NK-92 treated with Interleukin-12 subunit alpha and Interleukin-12 subunit beta, amount 100 ng/mL, for 24 hours (cell line): ENCODE measurements around the gene ECHDC3.
A peak's percentile ranks its signal among the peaks of the same experiment; 100 is the strongest.
"Not testable (repeated sequence)": the region's sequence is repeated elsewhere in the genome, so short reads cannot be mapped to it uniquely, and the experiment has no call there.

Source experiments
- DNase-seq: peaks from one replicate; lab custom pipeline; 2025; lab: John Stamatoyannopoulos, UW

Gene ECHDC3, protein sequence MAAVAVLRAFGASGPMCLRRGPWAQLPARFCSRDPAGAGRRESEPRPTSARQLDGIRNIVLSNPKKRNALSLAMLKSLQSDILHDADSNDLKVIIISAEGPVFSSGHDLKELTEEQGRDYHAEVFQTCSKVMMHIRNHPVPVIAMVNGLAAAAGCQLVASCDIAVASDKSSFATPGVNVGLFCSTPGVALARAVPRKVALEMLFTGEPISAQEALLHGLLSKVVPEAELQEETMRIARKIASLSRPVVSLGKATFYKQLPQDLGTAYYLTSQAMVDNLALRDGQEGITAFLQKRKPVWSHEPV

DNA sequence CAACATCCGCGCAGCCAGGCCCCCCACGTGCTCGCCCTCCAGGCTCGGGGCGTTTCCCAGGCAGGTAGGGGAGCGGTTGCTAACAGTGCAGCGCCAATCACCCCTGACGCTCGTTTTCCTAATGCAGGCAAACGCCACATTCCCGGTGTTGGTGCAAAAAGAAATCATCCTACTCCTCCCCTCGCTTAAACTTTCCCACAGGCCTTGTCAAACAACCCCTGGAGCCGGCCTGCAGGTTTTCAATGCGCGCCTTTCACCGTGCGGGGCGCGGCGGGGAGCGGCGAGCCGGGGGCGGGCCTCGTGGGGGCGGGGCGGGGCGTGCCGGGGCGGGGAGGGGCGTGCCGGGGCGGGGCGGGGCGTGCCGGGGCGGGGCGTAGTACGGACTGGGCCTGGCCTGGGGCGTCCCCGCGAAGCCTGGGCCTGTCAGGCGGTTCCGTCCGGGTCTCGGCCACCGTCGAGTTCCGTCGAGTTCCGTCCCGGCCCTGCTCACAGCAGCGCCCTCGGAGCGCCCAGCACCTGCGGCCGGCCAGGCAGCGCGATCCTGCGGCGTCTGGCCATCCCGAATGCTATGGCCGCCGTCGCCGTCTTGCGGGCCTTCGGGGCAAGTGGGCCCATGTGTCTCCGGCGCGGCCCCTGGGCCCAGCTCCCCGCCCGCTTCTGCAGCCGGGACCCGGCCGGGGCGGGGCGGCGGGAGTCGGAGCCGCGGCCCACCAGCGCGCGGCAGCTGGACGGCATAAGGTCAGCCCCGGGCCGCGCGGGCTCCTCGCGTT, at the start of gene ECHDC3:
Gene ECHDC3, plus strand, starts transcription at position 374 of the 770 bp plus-strand sequence. Its CDS starts 195 bp downstream, at position 569.
- DNase-seq, result no peak

DNA sequence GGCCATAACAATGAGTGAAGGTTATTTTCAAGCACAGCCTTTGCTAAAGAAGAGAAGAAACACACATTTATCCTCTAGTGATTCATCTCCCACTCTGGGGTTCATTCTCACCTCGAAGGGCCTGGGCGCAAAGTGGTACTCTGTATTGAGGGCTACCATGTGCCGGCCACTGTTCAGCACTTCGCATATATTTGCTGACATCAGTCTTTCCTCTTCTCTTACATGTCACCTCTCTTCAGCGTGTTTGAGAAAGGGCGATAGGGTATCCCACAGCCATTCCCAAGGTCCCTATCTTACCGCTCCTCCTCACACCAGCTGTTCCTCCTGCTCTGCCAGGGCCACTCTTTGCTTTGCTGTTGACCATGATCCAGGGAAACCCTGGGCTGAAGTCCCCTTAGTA, 48.8 kb upstream of the ECHDC3 start:
- no peak for DNase-seq

DNA sequence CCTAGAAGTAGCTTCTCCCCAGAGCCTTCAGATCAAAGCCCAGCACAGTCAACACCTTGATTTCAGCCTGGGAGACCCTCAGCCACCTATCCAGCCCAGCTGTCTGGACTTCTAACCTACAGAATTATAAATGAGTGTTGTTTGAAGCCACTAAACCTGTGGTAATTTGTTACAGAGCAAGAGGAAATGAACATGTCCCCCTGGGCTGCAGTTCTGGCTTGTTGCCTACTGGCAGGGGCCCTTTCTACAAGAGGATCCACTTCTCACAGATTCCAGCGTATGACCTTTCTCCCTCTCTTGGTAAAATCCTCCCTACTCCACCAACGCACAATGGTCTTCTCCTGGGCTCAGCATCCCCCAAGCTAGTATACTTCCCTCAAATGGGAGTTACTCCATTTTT, 46.4 kb upstream of the ECHDC3 start:
- DNase-seq, result no peak

DNA sequence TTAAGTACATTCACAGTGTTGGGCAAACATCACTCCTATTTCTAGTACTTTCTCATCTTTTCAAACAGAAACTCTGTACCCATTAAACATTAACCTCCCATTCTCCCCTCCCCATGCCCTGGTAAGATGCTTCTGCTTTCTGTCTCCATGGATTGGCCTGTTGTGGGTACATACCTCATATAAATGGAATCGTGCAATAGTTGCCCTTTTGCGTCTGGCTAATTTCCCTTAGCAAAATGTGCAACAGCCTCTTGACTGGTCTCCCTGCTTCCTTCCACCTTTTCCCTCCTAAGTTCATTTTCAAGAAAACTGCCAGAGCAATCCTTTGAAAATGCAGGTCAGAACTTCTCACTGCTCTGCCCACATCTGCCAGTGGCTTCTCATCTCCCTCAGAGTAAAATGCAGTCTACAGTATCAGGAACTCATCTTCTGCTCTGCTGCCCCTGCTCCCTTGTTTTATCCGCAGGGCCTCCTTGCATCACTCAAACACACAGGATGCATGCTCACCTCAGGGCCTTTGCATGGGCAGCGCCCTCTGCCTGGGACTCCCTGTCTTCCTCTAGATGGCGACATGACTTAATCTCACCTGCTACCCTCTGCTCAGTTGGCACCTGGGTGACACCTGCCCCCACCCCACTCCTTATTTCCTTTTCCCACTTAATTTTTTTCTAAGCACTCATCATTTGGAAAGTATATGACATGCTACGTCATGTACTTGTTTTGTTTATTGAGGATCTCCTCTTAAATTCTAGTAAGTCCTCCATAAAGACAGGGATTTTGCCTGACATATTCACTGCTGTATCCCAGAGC, 44.3 kb upstream of the ECHDC3 start:
- DNase-seq, result peak; percentile 48

DNA sequence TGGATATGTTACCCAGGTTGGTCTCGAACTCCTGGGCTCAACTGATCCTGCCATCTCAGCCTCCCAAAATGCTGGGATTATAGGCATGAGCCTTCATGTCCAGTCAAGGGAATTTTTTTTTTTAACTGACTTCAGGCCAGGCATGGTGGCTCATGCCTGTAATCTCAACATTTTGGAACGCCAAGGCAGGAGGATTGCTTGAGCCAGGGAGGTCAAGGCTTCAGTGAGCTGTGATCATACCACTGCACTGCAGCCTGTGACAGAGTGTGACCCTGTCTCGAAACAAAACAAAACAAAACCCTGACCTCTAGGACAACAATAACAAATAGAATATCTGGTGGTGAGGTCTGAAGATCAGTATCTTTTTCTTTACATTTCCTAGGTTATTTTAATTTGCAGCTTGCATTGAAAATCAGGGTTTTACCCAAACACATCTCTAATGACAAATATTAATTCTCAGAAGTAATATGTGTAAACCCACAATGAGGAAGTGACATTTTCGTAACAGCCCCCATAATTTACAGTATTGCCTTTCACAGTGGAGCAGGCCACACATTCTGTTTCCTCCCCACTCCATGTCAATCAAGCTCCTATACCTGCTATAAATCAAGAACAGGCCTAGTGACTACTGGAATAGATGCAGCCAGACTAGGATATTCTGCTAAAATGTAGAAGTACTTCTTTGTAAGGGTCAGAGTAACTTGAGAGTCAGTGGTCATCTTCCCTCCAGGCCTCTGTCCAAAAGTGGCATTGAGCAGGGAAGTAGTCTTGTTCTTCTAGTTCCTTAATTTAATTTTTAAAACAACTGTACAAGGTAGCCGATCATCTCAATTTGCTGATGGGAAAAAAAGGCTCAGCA, 43.3 kb upstream of the ECHDC3 start:
- DNase-seq, result no peak

DNA sequence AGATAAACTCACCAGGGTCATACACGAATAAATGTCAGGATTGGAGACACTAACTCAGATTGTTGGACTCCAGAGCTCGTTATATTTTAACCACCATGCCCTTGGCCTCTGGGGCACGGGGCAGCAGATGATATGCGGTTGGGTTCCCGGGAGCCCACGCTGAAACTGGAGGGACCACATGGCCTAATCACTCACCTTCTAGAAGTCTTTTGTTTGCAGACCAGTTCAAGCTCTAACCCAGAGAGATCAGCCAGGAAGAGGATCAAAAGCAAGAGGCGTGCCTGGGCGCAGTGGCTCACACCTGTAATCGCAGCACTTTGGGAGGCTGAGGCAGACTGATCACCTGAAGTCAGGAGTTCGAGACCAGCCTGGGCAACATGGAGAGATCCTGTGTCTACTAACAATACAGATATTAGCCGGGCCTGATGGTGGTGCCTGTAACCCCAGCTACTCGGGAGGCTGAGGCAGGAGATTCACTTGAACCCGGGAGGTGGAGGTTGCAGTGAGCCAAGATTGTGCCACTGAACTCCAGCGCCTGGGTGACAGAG, 42.6 kb upstream of the ECHDC3 start:
- DNase-seq, result no peak

DNA sequence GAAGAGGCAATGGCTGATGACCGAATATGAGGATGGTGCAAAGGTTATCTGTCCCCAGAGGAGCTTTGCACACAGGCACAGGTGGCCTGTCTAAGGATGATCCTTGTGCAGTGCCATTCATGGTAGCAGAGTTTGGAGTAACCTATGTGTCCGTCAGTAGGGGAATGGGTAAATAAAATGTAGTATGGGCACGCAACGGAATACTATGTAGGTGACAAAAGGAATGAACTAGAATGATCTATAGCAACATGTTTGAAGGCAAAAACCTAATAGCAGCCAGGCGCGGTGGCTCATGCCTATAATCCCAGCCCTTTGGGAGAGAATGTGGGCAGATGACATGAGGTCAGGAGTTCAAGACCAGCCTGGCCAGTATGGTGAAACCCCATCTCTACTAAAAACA, 41.6 kb upstream of the ECHDC3 start:
- DNase-seq, result no peak

DNA sequence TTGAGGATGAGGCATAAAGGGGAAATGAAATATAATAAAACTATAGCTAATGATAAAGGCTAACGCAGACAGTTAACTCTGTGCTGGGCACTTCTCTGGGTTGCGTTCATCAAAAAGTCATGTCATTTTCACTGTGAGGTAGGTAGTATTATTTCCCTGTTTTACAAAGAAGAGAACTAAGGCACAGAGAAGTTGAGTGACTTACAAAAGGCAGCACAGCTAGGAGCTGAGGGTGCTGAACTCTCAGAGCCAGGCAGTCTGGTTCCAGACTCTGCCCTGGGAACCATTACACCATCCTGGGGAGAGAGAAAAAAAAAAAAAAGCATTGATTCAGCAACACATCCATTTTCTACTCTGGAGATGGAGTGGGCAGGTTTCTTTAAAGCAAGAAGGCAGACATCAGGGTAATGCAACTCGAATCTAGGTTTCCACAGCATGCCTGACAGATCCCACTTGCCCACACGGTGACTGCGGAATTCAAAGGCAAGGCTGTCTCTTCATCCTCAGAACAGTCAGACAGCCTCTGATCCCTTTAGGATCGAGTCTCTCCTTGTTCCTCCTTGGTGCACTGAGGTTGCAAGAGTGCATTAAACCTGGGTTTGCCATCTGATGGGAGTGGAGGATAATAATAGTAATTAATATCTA, 40.6 kb upstream of the ECHDC3 start:
- DNase-seq, result no peak

DNA sequence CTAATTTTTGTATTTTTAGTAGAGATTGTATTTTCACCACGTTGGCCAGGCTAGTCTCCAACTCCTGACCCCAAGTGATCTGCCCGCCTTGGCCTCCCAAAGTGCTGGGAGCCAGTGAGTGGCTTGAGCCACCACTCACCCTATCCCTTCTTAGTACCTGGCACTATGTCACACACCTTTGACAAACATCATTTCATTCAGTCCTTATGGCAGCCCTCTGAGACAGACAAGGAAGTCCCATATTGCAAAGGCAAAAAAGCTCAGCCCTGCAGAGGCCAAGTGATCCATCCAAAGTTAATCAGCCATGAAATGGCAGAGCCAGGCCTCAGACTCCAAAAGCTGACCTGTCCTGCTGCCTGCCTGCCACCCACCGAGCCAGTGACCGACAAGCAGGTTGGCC, 39.9 kb upstream of the ECHDC3 start:
- DNase-seq, result no peak

DNA sequence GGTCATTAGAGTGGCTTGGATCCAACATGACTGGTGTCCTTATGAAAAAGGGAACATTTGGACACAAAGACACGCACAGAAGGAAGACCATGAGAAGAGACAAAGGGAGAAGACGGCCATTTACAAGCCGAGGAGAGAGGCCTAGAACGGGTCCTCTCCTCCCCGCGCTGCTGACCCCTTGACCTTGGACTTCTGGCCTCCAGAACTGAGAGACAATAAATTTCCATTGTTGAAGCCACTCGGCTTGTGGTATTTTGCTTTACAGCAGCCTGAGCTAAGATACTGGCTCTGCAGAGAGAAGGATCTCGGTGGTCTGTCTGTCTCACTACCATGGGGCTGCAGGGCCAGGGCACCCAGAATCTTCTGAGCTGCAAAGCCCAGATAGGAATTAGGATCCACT, 38.1 kb upstream of the ECHDC3 start:
- no peak for DNase-seq

DNA sequence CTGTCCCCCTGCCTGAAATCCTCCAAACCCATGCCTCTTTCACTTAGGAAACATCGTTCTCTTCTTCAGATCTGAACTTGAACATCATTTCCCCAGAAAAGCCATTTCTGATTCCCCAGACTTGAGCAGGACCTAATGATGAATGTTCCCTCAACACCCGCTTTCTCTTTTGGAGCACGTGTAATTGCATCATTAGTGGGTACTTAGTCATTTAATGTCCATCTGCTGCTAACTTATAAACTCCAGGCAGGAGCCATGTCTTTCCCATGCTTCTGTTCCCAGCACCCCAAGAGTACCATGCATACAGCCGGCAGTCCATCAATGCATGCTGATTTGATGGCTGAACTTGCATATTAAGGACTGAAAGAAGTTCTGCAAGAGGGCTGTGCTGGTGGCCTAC, 36.5 kb upstream of the ECHDC3 start:
- no peak for DNase-seq

DNA sequence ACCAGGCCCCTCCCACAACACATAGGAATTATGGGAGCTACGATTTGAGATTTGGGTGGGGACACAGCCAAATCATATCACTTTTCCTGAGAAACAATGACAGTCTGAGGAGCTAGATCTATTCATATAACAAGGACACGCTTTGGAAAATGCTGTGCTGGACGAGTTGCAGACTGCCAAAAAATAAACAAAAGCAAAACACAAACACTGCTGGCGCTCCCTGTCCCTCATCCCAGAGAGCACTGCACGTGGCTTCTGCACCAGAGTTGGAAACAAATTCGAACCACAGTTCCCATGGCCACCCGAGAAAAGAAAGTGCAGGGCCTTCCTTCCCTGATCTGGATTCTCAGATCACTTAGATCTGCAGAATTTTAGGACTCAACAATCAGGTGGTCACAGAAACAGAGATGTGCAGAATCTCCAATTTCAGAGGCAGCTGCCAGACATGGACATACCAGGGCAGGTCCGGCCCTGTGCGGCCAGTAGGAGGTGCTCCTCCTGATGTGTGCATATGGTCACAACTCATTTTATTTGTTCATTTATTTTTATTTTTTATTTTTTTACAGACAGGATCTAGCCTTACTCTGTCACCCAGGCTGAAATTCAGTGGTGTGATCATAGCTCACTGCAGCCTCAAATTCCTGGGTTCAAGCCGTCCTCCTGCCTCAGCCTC, 35.2 kb upstream of the ECHDC3 start:
- DNase-seq, result no peak

DNA sequence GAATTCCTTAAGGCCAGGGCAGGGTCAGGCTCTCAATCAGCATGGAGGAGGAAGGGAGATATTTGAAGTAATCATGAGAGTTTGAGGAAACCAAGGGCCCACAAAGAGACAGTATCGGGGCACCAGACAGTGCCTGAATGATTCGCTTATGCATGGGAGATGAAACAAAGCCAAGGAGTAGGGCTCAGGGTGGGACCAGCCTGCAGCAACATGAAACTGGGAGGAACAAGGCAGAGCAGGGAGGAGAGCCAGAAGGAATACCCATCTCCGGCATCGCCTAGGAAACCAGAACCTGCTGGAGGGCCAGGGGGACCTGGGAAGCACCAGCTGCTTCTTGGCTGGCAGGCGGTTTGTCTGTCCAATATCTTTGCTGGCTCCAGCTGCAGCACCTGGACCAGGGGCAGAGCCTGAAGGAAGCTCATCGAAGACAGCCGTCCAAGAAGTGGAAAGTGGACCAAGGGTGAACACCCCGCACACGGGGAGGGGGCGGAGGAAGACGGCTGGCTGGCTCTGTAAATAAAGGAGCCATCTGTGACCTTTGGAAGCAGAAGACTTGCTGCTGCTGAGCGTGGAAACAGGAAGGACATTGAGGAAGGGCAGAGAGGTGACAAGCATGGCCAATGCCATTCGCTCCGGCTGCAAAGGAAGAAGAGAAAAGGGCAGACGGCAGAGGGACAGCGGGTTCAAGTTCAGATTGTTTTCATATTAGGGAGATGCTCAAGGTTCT, 34.4 kb upstream of the ECHDC3 start:
- no peak for DNase-seq

DNA sequence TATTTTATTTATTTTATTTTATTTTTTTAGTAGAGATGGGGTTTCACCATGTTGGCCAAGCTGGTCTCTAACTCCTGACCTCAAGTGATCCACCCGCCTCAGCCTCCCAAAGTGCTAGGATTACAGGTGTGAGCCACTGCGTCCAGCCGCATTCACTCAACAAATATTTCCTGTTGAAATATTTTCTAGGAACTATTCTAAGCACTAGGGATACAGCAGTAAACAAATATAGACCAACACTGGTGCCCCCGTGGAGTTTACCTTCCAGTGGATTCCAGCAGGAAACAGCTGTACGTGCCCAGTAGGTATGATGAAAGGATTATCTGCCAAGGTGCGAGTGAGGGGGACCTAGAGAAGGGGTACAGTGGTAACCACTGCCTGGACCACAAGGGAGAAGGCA, 33.4 kb upstream of the ECHDC3 start:
- DNase-seq, result not testable (repeated sequence)

DNA sequence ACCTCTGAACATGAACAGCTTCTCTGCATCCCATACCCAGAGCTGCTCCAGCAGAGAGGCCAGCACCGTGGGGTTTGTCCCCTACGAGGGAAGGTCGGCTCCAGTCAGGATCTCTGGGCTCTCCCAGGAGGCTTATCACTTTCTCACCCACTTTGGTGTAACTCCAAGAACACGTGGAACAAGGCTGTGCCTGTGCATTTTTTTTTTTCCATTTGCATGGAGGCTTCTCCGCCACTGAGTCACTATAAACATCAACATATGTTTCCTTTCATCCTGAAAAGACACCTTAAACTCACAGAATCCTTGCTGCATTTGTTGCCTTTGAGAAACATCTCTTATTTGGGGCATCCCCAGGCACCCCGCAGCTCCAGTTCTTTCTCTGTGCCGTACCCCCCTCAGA, 29.4 kb upstream of the ECHDC3 start:
- DNase-seq, result no peak

DNA sequence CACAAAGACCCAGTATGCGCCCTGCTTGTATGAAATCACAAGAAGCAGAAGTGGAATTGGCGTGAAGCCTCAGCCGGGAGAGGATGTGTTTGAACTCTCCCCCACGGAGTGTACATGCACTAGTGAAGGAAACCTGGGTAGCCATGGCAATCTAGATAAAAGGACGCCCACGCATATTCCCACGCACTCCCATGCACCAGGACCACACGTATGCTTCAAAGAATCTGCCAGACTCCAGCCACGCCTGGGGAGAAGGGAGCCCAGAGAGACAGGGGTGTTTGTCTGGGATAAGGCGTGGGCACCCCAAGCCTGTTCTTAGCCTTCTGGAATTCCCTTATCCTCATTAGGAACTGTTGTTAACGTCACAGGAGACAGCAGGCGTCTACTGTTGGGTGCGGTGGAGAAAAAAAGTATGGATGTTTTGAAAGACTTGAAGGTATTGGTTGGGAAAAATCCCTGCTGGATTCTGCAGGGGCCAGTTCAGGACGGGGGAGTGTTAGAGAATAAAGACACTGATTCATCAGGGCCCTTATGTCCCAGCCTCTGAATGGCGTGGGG, 28.9 kb upstream of the ECHDC3 start:
- no peak for DNase-seq

DNA sequence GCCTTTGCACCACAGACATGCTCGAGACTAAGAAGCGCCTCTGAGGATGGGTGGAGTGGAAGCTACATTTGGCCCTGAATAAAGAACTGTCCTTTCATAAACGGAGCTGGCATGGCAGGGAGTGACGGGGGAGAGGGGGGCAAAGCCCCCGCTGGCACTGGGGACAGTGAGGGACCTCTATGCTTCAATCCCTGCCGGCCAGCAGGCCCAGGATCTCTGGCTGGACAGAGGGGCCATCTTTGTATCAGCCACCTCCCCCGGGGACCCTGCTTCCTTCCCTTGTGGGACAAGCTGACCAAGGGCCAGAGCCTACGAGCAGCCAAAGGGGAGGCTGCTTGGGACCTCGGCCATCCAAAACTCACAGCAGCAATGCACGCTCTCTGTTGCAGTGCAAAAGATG, 28.2 kb upstream of the ECHDC3 start:
- DNase-seq, result no peak

DNA sequence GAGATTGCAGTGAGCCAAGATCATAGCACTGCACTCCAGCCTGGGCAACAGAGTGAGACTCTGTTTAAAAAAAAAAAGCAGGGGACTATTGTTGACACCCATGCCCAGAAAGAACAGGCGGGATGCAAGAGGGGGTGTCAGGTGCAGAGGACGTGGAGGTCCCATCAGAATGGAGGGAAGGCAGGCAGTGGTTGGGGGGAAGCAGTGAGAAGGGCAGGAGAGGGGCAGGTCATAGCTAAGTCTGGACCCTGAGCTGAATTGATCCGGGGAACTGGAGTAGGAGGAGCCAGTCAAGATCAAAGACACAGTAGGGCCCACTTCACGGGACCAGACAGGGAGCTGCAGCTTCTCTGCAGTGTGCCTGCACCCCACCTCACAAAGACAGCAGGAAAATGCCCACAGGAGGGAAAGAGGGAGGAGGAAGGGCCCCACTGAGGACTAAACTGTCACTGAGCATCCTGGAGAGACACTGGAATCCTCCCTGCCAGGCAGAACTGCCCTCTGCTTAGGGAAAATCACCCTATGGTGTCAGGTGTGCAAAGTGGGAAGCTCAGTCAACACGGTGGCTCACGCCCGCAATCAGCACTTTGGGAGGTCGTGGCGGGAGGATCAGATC, 27.3 kb upstream of the ECHDC3 start:
- no peak for DNase-seq
